Liver (tissue), 4 donors: ENCODE measurements around the gene OR2D3. TPM values are rescaled to one million over a fixed set of nuclear protein-coding genes. Genes with fewer than 3 reads are reported as not detected.

Experiments used
- polyA plus RNA-seq, 2 donors: library from polyadenylated mRNA; stranded (reverse) in 1 of 2; unstranded in 1 of 2; fragments of 200-250 nt in 1 of 2; fragments of >200 nt in 1 of 2; fragmentation: Nextera tagmentation in 1 of 2; extraction: Ambion mirVana in 1 of 2; gene quantifications; one replicate each; pipeline versions ENCODE4 v1.2.1 to v1.2.3, GENCODE V29; 2013 to 2015
- total RNA-seq, 2 donors: library from RNA; depleted of rRNA; stranded (reverse); fragments of >200 nt; gene quantifications; one replicate each; pipeline ENCODE4 v1.2.3, GENCODE V29; 2014
- donor health status: healthy.
- donor health status: healthy.
- donor health status: healthy.

The OR2D3 gene
- total and polyA plus RNA-seq, 4 donors: not detected

Other genes with a start within 250 kb of the OR2D3 start
- 10 to 100 TPM; 14.0 to 18.0 TPM for gene MRPL17, start 237.7 kb upstream of the OR2D3 start, total RNA-seq
- 10 to 100 TPM; 20.0 to 21.8 TPM for gene MRPL17, start 237.7 kb upstream of the OR2D3 start, polyA plus RNA-seq
- gene OR2AG2, start 149.0 kb upstream of the OR2D3 start, total RNA-seq: under 1 TPM in 1 of 2 donors, not detected in 1; under 0.01 TPM
- not detected for gene OR2AG2, start 149.0 kb upstream of the OR2D3 start, polyA plus RNA-seq
- not detected for gene OR2AG1, start 138.0 kb upstream of the OR2D3 start, total RNA-seq
- not detected for gene OR2AG1, start 138.0 kb upstream of the OR2D3 start, polyA plus RNA-seq
- gene OR6A2, start 121.3 kb upstream of the OR2D3 start, total RNA-seq: under 1 TPM in 1 of 2 donors, not detected in 1; 0.08 TPM
- gene OR6A2, start 121.3 kb upstream of the OR2D3 start, polyA plus RNA-seq: not detected
- gene OR10A5, start 75.3 kb upstream of the OR2D3 start, total RNA-seq: not detected
- gene OR10A5, start 75.3 kb upstream of the OR2D3 start, polyA plus RNA-seq: not detected
- gene OR10A2, start 57.9 kb upstream of the OR2D3 start, total RNA-seq: not detected
- not detected for gene OR10A2, start 57.9 kb upstream of the OR2D3 start, polyA plus RNA-seq
- gene OR10A4, start 44.4 kb upstream of the OR2D3 start, total RNA-seq: not detected
- not detected for gene OR10A4, start 44.4 kb upstream of the OR2D3 start, polyA plus RNA-seq
- gene OR2D2, start 28.5 kb upstream of the OR2D3 start, total RNA-seq: not detected
- not detected for gene OR2D2, start 28.5 kb upstream of the OR2D3 start, polyA plus RNA-seq
- gene ZNF215, start 5.4 kb downstream of the OR2D3 start, total RNA-seq: under 1 TPM; 0.25 to 0.42 TPM
- under 1 TPM; 0.07 to 0.15 TPM for gene ZNF215, start 5.4 kb downstream of the OR2D3 start, polyA plus RNA-seq
- gene ZNF214, start 99.3 kb downstream of the OR2D3 start, total RNA-seq: 1 to 10 TPM; 1.3 to 2.3 TPM
- gene ZNF214, start 99.3 kb downstream of the OR2D3 start, polyA plus RNA-seq: 1 to 10 TPM in 1 of 2 donors, under 1 TPM in 1; 0.57 to 1.1 TPM
- gene NLRP14, start 99.5 kb downstream of the OR2D3 start, total RNA-seq: under 1 TPM; 0.47 to 0.50 TPM
- gene NLRP14, start 99.5 kb downstream of the OR2D3 start, polyA plus RNA-seq: under 1 TPM; 0.02 to 0.22 TPM
- gene RBMXL2, start 168.0 kb downstream of the OR2D3 start, total RNA-seq: under 1 TPM; 0.05 to 0.08 TPM
- not detected for gene RBMXL2, start 168.0 kb downstream of the OR2D3 start, polyA plus RNA-seq